Neuron (in vitro differentiated cells): ENCODE measurements around the gene CCDC187.

ENCODE experiments used
- H2AFZ ChIP-seq: one replicate; pipeline ENCODE4 v1.6.1; 2013; ENCODE audit warnings: low read depth, mild to moderate bottlenecking, inconsistent platforms, low read length, moderate library complexity
- H3K27me3 ChIP-seq: one replicate; pipeline ENCODE4 v1.6.1; 2013; ENCODE audit warnings: low read length; ENCODE audit not compliant: insufficient read depth
- H3K36me3 ChIP-seq: one replicate; pipeline ENCODE4 v1.6.1; 2013; ENCODE audit warnings: low read length; ENCODE audit not compliant: insufficient read depth
- H3K4me1 ChIP-seq: one replicate; pipeline ENCODE4 v1.6.1; 2013; ENCODE audit warnings: low read length; ENCODE audit not compliant: insufficient read depth
- H3K4me3 ChIP-seq: 2 replicates; pipeline ENCODE4 v1.5.1; 2013; ENCODE audit warnings: mild to moderate bottlenecking, low read length, moderate library complexity
- H3K9me3 ChIP-seq: one replicate; pipeline ENCODE4 v1.6.1; 2013; ENCODE audit warnings: low read length

CCDC187 gene

GRCh38 chr9:136283291-136284235, 20.3 kb downstream of the CCDC187 start:
- H3K27me3 ChIP-seq = peaks cover 32% of the 10 kb centered on the region
- no peaks in the 10 kb centered on the region for H3K36me3 ChIP-seq
- H3K4me1 ChIP-seq = peaks cover 4% of the 10 kb centered on the region
- H3K4me3 ChIP-seq = no peak overlapping the region
- H2AFZ ChIP-seq = no peak overlapping the region
- peaks cover 3% of the 10 kb centered on the region for H3K9me3 ChIP-seq

- Histone ChIP-seq H3K9me3 (peaks cover 3% of the 10 kb centered on the region), H3K4me3 (no peak overlapping the region), H3K36me3 (no peaks in the 10 kb centered on the region), H3K4me1 (peaks cover 4% of the 10 kb centered on the region), H3K27me3 (peaks cover 38% of the 10 kb centered on the region), H2AFZ (no peak overlapping the region)
Measured at GRCh38 chr9:136282272-136282861, 21.5 kb downstream of the CCDC187 start.

- peaks cover 34% of the 10 kb centered on the region for H3K27me3 ChIP-seq
- no peak overlapping the region for H2AFZ ChIP-seq
- peaks cover 4% of the 10 kb centered on the region for H3K4me1 ChIP-seq
- H3K9me3 ChIP-seq = peaks cover 3% of the 10 kb centered on the region
- no peaks in the 10 kb centered on the region for H3K36me3 ChIP-seq
- no peak overlapping the region for H3K4me3 ChIP-seq
Measured at GRCh38 chr9:136281421-136282271, 22.2 kb downstream of the CCDC187 start.

GRCh38 chr9:136280535-136281315, 23.2 kb downstream of the CCDC187 start:
- peaks cover 3% of the 10 kb centered on the region for H3K9me3 ChIP-seq
- no peak overlapping the region for H2AFZ ChIP-seq
- H3K27me3 ChIP-seq = peaks cover 41% of the 10 kb centered on the region
- H3K4me1 ChIP-seq = peaks cover 4% of the 10 kb centered on the region
- no peak overlapping the region for H3K4me3 ChIP-seq
- no peaks in the 10 kb centered on the region for H3K36me3 ChIP-seq

- peaks cover 3% of the 10 kb centered on the region for H3K9me3 ChIP-seq
- no peak overlapping the region for H3K4me3 ChIP-seq
- no peaks in the 10 kb centered on the region for H3K36me3 ChIP-seq
- peaks cover 46% of the 10 kb centered on the region for H3K27me3 ChIP-seq
- no peak overlapping the region for H2AFZ ChIP-seq
- H3K4me1 ChIP-seq = peaks cover 4% of the 10 kb centered on the region
Measured at GRCh38 chr9:136279471-136279870, 24.4 kb downstream of the CCDC187 start.

- H3K4me3 ChIP-seq = no peak overlapping the region
- H3K9me3 ChIP-seq = peaks cover 3% of the 10 kb centered on the region
- H3K4me1 ChIP-seq = peaks cover 4% of the 10 kb centered on the region
- H3K36me3 ChIP-seq = no peaks in the 10 kb centered on the region
- H2AFZ ChIP-seq = no peak overlapping the region
- peaks cover 52% of the 10 kb centered on the region for H3K27me3 ChIP-seq
Measured at GRCh38 chr9:136278894-136279293, 25.0 kb downstream of the CCDC187 start.

- Histone ChIP-seq H3K36me3 (no peaks in the 10 kb centered on the region), H3K4me1 (peaks cover under 1% of the 10 kb centered on the region), H3K9me3 (peaks cover 3% of the 10 kb centered on the region), H2AFZ (no peak overlapping the region), H3K27me3 (peaks cover 59% of the 10 kb centered on the region), H3K4me3 (no peak overlapping the region)
Measured at GRCh38 chr9:136278221-136278620, 25.7 kb downstream of the CCDC187 start.

GRCh38 chr9:136277746-136278145, 26.1 kb downstream of the CCDC187 start:
- H3K4me1 ChIP-seq = no peaks in the 10 kb centered on the region
- H3K4me3 ChIP-seq = no peak overlapping the region
- H3K27me3 ChIP-seq = peaks cover 61% of the 10 kb centered on the region
- no peaks in the 10 kb centered on the region for H3K36me3 ChIP-seq
- no peak overlapping the region for H2AFZ ChIP-seq
- H3K9me3 ChIP-seq = peaks cover 3% of the 10 kb centered on the region

- no peak overlapping the region for H3K4me3 ChIP-seq
- no peaks in the 10 kb centered on the region for H3K4me1 ChIP-seq
- H3K27me3 ChIP-seq = peaks cover 58% of the 10 kb centered on the region
Measured at GRCh38 chr9:136276716-136277115, 27.2 kb downstream of the CCDC187 start.

GRCh38 chr9:136275655-136276429, 28.1 kb downstream of the CCDC187 start:
- Histone ChIP-seq H3K9me3 (peaks cover 3% of the 10 kb centered on the region), H3K4me1 (no peaks in the 10 kb centered on the region), H3K36me3 (no peaks in the 10 kb centered on the region), H2AFZ (no peak overlapping the region), H3K4me3 (no peak overlapping the region), H3K27me3 (peaks cover 58% of the 10 kb centered on the region)

More at GRCh38 chr9:136276716-136277115, 27.2 kb downstream of the CCDC187 start:
- Histone ChIP-seq H3K36me3 (no peaks in the 10 kb centered on the region), H2AFZ (no peak overlapping the region), H3K9me3 (peaks cover 3% of the 10 kb centered on the region)

GRCh38 chr9:136274786-136275654, 28.9 kb downstream of the CCDC187 start:
- H3K36me3 ChIP-seq = no peaks in the 10 kb centered on the region
- peaks cover 56% of the 10 kb centered on the region for H3K27me3 ChIP-seq
- no peak overlapping the region for H3K4me3 ChIP-seq
- H2AFZ ChIP-seq = no peak overlapping the region
- peaks cover 3% of the 10 kb centered on the region for H3K9me3 ChIP-seq
- H3K4me1 ChIP-seq = no peaks in the 10 kb centered on the region
